ENCODE results near the gene ABHD10.

The ABHD10 gene

DNA sequence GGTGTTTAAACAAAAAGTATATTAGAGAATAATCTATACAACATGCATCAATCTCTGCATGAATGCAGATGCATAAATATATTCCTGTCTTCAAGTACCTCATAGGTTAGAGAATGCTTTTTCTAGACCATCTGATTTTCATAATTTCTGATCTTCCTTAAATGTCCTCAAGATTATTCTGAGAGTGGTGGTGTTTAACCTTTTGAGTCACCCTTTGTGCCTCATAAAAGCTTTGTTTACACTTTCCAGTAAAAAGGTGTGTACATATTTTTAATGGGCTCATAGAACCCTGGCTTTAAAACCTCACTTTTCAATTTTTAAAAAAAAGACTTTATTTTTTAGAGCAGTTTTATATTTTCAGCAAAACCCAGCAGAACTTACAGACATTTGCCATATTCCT is 41.0 kb upstream of the ABHD10 start:
- no peak overlapping the region for H3K27ac ChIP-seq
- no peaks in the 10 kb centered on the region for H3K9me3 ChIP-seq
- no peaks in the 10 kb centered on the region for H3K36me3 ChIP-seq
- H3K4me1 ChIP-seq (ENCODE audit: control insufficient read depth in 1 of 2, insufficient read depth in 1 of 2, low read depth in 1 of 2, low read length in 1 of 2), result no peaks in the 10 kb centered on the region
- no peaks in the 10 kb centered on the region for H3K27me3 ChIP-seq
- TF ChIP-seq, protein P1, sequence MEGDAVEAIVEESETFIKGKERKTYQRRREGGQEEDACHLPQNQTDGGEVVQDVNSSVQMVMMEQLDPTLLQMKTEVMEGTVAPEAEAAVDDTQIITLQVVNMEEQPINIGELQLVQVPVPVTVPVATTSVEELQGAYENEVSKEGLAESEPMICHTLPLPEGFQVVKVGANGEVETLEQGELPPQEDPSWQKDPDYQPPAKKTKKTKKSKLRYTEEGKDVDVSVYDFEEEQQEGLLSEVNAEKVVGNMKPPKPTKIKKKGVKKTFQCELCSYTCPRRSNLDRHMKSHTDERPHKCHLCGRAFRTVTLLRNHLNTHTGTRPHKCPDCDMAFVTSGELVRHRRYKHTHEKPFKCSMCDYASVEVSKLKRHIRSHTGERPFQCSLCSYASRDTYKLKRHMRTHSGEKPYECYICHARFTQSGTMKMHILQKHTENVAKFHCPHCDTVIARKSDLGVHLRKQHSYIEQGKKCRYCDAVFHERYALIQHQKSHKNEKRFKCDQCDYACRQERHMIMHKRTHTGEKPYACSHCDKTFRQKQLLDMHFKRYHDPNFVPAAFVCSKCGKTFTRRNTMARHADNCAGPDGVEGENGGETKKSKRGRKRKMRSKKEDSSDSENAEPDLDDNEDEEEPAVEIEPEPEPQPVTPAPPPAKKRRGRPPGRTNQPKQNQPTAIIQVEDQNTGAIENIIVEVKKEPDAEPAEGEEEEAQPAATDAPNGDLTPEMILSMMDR (IDR thresholded peaks at IDR 0.05), result no peak
- H3K4me3 ChIP-seq (ENCODE audit: low read depth in 1 of 2, low read length in 1 of 2), result no peak overlapping the region

DNA sequence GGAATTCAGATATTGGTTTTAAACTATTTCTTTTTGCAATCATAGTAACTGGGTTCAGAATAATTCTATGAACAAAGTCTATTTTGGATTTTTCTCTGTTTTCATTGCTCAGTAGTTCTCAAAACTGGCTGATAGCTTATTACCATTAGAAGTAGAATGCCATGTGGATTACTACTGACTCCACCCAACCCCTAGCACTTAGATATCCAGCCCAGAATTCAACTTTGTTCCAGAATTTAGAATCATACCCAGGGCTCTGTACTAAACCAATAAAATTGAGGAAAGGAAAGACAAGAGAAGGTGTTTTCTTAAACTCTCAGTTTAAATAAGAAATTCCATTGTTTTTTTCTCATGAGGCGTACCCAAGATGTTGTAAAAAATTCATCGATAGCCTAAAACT is 39.0 kb upstream of the ABHD10 start:
- no peaks in the 10 kb centered on the region for H3K27me3 ChIP-seq
- H3K36me3 ChIP-seq, result no peaks in the 10 kb centered on the region
- no peak overlapping the region for H3K4me3 ChIP-seq (ENCODE audit: low read depth in 1 of 2, low read length in 1 of 2)
- no peak overlapping the region for H3K27ac ChIP-seq
- H3K9me3 ChIP-seq, result no peaks in the 10 kb centered on the region
- TF ChIP-seq, protein P1 (IDR thresholded peaks at IDR 0.05), result no peak
- H3K4me1 ChIP-seq (ENCODE audit: control insufficient read depth in 1 of 2, insufficient read depth in 1 of 2, low read depth in 1 of 2, low read length in 1 of 2), result no peaks in the 10 kb centered on the region

DNA sequence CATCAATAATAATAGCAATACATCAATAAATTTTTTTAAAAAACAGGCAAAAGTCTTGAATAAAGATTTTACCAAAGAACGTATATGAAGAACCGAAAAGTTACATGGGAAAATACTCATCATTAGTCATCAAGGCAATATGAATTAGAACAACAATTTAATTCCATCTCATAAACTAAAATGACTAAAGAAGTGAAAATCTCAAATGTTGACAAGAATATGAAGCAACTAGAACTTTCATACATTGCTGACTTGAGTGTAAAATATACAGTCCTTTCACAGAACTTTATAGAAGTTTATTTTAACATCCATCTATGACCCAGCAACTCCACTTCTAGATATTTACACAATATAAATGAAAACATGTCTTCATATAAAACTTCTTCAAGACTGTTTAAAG is 35.3 kb upstream of the ABHD10 start:
- H3K36me3 ChIP-seq, result no peaks in the 10 kb centered on the region

DNA sequence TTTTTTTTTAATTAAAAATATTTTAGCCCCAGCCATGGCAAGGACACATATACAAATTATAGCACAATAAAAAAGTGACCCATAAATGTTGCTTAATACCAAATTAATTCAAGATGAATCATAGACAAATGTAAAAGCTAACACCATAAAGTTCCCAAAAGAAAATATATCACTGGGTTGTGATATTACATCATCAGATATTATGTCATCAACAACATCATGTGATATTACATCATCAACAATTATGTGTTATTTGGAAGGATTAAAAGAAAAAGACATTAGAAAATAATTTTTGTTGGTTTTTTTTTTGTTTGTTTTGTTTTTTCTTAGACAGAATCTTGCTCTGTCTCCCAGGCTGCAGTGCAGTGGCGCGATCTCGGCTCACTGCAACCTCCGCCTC is 34.5 kb upstream of the ABHD10 start:
- H3K4me1 ChIP-seq (ENCODE audit: control insufficient read depth in 1 of 2, insufficient read depth in 1 of 2, low read depth in 1 of 2, low read length in 1 of 2), result no peaks in the 10 kb centered on the region
- TF ChIP-seq, protein P1 (IDR thresholded peaks at IDR 0.05), result no peak
- H3K4me3 ChIP-seq (ENCODE audit: low read depth in 1 of 2, low read length in 1 of 2), result no peak overlapping the region
- no peaks in the 10 kb centered on the region for H3K9me3 ChIP-seq
- H3K36me3 ChIP-seq, result no peaks in the 10 kb centered on the region
- H3K27ac ChIP-seq, result no peak overlapping the region
- H3K27me3 ChIP-seq, result no peaks in the 10 kb centered on the region

More for the DNA sequence above, 35.3 kb upstream of the ABHD10 start:
- Histone ChIP-seq H3K4me1 (ENCODE audit: control insufficient read depth in 1 of 2, insufficient read depth in 1 of 2, low read depth in 1 of 2, low read length in 1 of 2) (no peaks in the 10 kb centered on the region), H3K9me3 (no peaks in the 10 kb centered on the region), H3K27ac (no peak overlapping the region), H3K27me3 (no peaks in the 10 kb centered on the region), H3K4me3 (ENCODE audit: low read depth in 1 of 2, low read length in 1 of 2) (no peak overlapping the region)
- TF ChIP-seq, protein P1 (IDR thresholded peaks at IDR 0.05), result no peak

DNA sequence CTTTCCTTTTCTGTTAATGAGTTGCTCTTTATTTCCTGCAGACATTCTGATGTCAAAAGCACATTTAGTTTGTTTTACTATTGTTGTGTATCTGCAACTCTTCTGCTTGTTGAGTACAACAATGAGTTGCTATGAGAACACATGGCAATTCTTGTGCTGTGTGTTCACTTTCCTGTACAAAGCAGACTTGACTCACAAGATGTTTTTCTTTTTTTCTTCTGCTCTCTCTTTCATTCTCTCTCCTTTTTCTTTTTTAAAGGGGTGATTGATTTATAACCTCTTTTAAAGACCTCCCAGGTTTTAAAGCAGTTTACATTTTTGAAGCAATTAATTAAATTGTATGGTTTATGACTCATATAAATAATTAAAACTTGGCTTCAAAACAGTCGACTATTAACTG is 31.6 kb upstream of the ABHD10 start:
- Histone ChIP-seq H3K9me3 (no peaks in the 10 kb centered on the region), H3K4me3 (ENCODE audit: low read depth in 1 of 2, low read length in 1 of 2) (no peak overlapping the region), H3K36me3 (no peaks in the 10 kb centered on the region), H3K27me3 (no peaks in the 10 kb centered on the region), H3K4me1 (ENCODE audit: control insufficient read depth in 1 of 2, insufficient read depth in 1 of 2, low read depth in 1 of 2, low read length in 1 of 2) (no peaks in the 10 kb centered on the region), H3K27ac (no peak overlapping the region)
- TF ChIP-seq, protein P1 (IDR thresholded peaks at IDR 0.05), result no peak

DNA sequence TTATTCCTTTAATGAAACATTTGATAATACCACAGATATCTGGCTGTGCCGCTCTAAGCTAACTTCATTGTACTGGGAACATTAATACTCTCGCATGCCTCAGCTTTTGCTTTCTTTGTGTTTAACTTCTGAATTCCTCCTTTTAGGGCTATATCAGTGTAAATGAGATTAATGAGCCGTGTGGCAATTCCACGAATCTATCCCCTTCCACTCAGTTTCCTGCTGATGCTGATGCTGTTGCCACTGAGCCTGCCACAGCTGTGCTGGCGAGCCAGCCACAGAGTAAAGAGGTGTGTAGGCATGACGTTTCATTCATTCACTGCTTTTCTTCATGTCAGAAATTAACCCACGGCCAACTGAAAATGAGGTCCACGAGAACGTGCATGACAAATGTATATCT is 30.0 kb upstream of the ABHD10 start:
- Histone ChIP-seq H3K9me3 (no peaks in the 10 kb centered on the region), H3K4me1 (ENCODE audit: control insufficient read depth in 1 of 2, insufficient read depth in 1 of 2, low read depth in 1 of 2, low read length in 1 of 2) (no peaks in the 10 kb centered on the region), H3K27me3 (no peaks in the 10 kb centered on the region), H3K4me3 (ENCODE audit: low read depth in 1 of 2, low read length in 1 of 2) (no peak overlapping the region), H3K36me3 (no peaks in the 10 kb centered on the region), H3K27ac (no peak overlapping the region)
- TF ChIP-seq, protein P1 (IDR thresholded peaks at IDR 0.05), result no peak
